NOMO-1 treated with dmso at 0.1 percent for 144 hours (cell line): ENCODE results near the gene ACTR1A.
"Not testable (repeated sequence)": the region's sequence is repeated elsewhere in the genome, so short reads cannot be mapped to it uniquely, and the experiment has no call there.

Source experiments
- DNase-seq: peaks from one replicate; lab custom pipeline; 2025; ENCODE audit not compliant: unreplicated experiment; lab: John Stamatoyannopoulos, UW

The ACTR1A gene

DNA sequence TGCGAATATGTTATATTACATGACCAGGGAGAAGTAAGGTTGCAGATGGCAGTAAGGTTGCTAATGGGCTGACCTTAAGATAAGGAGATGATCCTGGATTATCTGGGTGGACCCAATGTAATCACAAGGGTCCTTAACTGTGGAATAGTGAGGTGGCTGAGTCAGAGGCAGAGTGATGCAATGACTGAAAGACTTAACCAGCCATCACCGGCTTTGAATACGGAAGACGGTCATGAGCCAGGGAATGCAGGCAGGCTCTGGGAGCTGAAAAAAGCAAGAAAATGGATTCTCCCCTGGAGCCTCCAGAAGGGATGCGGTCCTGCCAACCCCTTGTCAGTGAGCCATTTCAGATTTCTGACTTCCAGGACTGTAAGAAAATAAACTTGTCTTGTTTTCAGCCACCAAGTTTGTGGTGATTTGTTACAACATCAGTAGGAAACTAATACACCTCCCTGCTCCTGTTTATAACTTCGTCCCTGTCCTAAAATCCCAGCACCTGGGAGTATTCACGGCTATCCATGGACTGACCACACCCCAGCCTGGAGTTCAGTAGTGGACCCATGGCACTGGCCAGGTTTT is 46.5 kb downstream of the ACTR1A start:
- no peak for DNase-seq

DNA sequence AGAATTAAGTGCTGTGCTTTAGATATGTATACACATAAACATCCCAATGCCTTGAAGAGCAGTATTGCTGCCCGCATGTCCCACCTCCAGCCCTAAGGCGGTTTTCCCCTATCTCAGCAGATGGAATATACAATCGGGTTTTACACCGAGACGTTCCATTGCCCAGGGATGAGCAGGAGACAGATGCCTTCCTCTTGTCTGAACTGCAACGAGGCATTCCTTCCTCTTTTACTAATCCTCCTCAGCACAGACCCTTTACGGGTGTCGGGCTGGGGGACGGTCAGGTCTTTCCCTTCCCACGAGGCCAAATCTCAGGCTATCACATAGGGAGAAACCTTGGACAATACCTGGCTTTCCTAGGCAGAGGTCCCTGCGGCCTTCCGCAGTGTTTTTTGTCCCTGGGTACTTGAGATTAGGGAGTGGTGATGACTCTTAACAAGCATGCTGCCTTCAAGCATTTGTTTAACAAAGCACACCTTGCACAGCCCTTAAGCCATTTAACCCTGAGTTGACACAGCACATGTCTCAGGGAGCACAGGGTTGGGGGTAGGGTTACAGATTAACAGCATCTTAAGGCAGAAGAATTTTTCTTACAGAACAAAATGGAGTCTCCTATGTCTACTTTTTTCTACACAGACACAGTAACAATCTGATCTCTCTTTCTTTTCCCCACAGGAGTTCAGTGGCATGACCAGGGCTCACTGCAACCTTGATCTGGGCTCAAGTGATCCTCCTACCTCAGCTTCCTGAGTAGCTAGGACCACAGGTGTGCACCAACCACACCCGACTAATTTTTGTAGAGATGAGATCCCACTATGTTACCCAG is 47.6 kb downstream of the ACTR1A start:
- not testable (repeated sequence) for DNase-seq

DNA sequence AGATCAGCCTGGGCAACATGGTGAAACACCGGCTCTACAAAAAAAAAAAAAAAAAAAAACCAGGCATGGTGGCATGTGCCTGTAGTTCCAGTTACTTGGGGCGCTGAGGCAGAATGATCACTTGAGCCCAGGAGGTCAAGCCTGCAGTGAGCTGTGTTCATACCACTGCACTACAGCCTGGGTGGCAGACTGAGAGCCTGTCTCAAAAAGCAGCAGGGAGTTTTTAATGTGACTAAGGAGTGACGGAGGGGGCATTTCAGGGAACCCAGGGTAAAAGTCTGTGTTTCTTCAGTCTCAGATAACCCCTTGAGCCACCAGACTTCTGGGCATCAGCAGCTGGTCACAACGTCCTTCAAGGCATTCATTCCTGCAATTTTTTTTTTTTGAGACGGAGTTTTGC is 49.0 kb downstream of the ACTR1A start:
- no peak for DNase-seq

DNA sequence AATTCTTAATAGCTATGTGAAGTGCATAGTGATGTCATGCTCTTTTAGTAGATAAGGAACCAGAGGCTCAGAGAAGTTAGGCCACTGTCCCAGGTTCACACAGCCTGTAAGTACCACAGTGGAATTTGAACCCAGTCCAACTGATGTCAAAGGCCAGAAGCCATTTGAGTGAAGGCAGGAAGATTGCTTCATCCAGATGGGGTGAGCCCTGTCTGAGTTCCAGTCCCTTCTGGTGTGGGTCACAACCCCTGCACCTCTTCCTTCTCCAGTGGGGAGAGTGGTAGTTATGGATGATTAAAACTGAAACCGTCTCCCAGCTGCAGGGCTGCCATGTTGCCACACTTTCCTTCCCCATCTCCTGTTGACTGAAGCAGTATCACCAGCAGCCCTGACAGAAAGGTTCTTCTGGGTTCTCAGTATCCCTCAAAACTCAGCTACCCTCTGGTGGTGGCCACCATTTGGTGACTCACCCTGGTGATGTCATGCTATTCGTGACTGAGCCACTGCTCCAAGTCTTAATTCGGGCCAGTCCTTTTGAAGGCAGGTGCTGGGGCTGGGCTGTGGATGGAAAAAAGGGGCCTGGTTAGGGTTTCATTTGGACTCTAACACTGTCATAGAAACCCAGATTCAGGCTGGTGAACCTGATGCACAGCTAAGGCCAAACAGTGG is 49.7 kb downstream of the ACTR1A start:
- peak; percentile 62 for DNase-seq

DNA sequence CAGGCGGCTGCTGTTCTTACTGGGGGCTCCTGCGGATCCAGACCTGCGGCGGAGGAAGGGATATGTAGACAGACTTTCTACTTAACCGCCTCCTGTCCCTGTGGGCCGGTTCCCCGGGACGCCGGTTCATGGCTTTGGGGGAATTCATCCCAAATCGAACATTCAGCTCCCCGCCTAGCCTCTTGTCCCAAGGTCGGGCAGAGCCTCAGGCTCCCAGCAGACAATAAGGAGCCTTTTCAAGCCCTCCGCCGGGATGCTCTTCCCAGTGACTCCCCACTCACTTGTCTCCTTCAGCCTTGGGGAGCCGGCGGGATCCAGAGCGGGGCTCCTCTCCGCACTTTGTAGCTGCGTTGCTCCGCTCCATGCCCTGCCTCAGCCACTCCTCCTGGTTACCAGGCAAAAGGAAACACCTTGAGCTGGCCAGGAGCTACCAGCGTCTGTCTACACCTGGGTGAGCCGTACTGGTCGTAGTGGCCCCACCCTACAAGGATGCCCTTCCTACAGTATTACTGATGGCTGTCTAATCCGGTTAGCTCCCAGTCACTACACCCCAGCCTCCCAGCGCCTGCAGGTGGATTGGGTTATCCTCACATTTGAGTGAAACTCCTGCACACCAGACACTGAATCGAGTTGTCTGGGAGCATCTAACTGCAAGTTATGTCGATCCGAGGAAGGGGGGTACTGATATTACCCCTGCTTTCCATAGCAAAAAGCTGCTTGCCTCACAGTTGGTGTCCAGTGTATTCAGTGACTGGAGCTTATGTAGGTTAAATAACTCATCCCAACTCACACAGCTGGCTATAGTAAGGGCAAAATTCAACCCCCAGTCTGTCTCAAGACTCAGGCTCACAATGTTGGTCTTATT is 51.2 kb downstream of the ACTR1A start, which contains the start of gene C10orf95:
C10orf95 (minus strand) TSS at position 439 of the 865 bp plus-strand sequence. CDS start 450 bp downstream, outside the sequence.
- no peak for DNase-seq

DNA sequence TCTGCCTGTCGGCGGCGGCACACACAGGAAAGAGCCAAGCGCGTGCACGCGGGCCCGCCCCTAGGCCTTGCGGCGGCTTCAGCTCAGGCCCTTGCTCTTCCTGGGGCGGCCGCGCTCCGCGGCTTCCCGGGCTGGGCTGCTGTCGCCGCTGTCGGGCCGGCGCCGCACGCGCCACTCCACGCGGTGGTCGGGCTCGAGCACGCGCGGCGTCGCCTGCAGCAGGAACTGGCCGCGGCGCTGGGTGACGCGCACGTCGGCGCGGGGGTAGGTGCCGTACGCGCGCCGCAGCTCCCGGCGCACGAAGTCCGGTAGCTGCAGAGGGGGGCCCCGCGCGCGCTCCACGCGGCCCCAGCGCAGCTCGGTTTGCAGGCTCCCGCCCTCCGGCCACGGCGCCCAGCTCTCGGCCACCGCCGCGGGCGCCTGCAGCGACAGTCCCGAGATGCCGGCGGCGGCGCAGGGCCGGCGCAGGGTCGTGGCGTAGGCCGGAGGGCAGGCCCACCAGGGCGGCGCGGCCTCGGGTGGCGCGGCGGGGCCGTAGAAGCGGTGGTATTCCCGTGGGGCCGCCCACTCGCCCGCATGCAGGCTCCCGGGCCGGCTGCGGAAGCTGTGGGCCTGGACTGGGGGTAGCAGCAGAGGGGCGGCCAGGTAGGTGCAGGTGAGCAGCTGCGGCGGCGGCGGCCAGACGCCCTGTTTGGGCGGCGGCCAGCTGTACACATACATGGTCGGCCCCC is 52.0 kb downstream of the ACTR1A start:
- peak; percentile 81 for DNase-seq

DNA sequence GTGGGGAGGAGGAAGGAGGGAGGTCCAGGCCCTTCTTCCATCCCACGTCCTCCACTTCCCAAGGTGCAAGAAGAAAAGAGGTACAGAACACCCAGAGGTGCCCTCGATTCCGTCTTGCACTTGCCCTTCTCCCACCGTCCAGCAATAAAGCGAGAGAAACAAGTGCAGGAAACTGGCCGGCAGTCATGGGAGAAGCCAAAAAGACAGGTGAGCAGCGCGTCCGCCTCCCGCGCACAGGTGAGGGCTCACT is 52.5 kb downstream of the ACTR1A start:
- DNase-seq: peak; percentile 36

DNA sequence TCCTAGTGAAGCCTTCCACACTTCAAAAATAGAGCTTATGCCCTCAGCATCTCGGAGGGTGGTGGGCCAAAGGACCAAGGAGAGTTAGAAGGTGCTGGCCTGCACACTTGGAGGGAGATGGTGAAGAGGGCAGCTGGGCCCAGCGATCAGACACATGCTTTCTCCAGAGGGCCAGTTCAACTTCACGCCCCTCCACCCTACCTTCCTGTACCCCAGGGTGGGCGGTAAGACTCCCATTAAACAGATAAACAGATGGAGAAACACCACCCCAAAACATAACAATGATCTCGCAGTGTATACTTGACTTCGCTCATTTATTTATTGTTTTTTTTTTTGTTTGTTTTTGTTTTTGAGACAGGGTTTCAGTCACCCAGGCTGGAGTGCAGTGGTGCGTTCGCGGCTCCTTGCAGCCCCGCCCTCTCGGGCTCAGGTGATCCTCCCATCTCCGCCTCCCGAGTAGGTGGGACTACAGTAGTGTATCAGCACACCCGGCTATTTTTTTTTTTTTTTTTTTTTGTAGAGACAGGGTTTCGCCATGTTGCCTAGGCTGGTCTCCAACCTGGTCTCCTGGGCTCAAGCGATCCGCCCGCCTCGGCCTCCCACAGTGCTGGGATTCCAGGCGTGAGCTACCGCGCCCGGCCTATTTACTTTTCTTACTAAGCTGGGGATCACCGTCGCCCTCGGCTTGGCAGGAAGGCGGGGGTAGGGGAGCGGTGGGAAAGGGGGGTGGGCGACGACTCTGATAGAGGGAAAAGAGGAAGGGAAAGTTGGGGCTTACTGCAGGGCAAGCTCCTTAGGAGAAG is 53.0 kb downstream of the ACTR1A start:
- DNase-seq: peak; percentile 59

DNA sequence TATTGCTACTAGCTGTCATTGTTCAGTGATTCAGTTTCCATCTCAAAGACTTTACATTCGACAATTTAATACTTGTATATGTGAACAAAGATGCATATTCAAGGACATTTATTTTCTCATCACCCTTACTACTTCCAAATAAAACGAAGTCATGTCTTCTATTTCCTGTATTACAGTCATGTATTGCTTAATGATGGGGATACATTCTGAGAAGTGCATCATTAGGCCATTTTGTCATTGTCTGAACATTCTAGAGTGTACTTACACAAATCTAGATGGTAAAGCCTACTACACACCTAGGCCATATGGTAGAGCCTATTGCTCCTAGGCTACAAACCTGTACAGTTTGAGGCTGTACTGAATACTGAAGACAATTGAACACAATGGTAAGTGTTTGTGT is 57.7 kb downstream of the ACTR1A start:
- DNase-seq: no peak

DNA sequence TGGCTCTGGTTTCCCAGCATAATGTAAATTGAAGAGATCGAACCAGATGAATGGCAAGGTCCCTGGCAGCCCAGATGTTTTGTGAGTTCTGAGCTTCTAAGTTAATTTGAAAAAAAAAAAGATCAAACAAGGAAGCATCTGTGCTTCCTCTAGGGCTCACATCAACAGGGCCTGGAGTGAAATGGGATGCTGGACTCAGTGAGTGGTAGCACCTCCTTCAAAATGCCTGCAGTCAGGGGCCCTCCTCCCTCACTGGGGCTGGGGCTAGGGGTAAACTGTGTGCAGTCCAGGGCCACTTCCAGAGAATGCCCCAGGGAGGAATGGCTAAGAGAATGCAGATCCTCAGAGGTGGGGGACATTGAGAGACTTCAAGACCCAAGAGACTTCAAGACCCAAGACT is 64.1 kb downstream of the ACTR1A start:
- no peak for DNase-seq

DNA sequence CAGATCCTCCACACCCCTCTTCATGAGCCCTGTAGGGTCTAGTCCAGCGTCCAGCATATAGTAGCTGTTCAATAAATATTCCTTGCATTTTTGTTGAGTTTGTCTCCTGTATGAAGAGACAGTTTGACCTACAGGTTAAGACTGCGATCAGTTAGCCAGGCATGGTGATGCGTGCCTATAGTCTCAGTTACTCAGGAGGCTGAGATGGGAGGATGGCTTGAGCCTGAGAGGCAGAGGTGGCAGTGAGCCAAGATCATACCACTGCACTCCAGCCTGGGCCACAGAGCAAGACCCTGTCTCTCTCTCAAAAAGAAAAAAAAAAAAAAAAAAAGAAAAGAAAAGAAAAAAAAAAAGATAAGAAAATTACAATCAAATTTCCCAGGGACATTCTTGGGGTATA is 65.0 kb downstream of the ACTR1A start:
- DNase-seq: no peak

DNA sequence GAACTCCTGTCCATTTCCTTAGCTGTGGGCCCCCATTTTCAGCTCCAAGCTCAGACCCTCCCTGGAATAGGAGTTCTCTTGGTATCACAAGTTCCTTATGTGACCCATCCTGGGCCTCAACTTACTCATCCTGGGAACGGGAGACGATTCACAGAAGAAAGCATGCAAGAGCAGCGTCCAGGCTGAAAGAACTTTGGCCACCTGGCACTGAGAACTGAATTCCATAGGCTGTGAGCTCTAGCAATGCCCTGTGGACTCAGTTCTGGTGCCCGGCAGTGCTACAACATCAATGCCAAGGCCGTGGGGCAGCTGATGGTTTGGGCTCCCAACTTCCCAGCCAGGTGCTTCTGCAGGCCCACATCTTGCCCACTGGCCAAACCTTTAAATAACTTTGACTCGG is 66.2 kb downstream of the ACTR1A start:
- no peak for DNase-seq

DNA sequence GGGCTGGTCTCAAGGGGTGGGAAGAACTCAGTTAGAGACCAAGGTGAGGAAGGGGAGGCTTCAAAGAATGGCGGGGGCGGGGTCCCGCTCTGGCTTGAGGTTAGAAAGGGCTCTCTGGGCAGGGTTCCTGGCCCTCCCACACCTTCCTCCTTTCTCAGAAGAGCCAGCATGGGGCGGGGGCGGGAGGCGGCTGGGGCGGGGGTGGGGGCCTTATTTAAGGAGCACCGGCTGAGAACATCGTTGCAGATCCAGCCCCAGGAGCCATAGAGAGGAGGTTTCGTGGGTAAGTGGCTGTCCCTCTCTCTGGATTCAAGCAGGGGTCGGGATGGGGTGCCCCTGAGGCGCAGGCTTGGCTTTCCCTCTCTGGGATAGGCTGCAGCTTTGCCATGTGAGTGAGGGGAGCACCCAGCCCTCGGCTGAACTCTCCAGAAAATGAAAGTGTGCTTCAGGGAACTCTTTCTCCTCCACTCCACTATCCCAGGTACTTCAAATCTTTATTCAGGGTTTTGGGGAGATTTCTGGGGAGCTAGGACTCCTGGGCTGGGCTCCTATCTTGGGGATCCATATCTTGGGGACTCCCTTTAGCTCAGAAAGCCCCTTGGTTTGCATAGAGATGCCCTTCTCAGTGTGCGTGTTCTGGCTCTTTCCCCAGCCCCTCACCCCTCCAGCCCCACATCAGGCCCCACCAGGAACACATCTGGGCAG is 66.8 kb downstream of the ACTR1A start:
- DNase-seq: no peak

DNA sequence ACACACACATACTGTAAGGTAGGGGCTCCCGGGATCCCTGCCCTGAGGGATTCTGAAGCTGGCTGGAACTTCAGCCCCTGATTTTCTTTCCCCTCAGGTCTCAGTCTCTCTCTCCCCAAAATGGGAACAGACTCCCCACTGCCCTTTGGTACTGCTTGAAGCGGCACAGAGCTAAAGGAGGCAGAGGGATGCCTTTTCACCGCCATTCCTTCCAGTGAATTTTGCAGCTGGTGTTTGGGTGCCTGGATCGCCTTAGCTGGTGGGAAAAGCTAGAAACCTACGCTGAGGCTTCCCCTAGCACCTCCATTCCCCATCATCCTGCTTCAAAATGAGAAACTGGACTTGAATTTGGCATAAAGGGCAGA is 67.4 kb downstream of the ACTR1A start:
- DNase-seq: no peak

DNA sequence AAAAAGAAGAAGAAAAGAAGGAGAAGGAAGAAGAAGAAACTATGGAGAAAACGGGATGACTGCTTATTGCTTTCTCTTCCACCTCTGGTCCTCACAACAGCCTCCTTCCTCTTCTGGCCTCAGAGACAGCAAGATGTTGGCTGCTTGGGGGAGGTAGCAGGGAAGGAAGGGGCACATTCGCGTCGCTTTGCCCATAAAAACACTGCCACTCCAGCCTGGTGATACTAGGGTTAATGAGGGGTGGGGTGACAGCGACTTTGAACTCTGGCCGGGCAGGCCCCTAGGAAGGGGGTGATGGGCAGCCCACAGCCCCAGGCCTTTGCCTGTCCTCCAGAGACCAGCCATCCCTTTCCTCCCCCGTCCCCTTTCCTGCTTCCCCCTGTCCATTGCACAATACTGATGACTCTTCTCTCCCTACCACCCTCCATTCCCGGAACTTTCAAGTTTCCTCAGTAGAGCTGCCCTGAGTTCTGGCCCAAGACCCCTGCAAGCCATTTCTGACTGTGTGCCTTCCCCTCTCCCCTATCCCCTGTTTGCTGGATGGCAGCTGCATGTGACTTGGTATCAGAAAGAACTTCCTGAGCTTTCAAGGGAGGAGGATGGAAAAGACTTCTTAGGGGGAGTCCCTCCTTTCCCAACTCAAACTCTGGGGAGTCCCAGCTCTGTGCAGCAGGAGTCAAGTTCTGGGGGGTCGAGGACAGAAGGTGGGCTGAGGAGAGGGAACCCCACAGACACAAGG is 67.9 kb downstream of the ACTR1A start:
- no peak for DNase-seq

DNA sequence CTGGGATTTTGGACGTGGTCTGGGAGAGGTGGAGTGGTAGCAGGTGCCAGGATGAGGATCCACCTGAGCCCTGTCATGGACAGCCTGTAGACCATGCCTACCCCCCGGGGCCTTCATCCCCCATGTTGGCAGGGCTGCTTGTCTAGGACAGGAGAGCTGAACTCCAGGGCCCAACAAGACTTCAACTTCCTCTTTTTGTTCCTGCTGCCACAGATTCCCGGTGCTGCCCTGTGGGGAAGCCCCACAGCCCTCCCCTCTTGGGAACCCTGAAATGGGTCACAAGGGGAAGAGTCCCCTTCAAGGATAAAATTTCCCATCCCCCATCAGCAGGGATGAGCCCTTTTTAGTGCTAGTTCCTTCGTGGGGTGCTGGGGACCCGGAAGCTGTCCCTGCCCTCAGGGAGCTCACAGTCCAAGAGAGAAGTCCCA is 68.9 kb downstream of the ACTR1A start:
- DNase-seq: no peak

DNA sequence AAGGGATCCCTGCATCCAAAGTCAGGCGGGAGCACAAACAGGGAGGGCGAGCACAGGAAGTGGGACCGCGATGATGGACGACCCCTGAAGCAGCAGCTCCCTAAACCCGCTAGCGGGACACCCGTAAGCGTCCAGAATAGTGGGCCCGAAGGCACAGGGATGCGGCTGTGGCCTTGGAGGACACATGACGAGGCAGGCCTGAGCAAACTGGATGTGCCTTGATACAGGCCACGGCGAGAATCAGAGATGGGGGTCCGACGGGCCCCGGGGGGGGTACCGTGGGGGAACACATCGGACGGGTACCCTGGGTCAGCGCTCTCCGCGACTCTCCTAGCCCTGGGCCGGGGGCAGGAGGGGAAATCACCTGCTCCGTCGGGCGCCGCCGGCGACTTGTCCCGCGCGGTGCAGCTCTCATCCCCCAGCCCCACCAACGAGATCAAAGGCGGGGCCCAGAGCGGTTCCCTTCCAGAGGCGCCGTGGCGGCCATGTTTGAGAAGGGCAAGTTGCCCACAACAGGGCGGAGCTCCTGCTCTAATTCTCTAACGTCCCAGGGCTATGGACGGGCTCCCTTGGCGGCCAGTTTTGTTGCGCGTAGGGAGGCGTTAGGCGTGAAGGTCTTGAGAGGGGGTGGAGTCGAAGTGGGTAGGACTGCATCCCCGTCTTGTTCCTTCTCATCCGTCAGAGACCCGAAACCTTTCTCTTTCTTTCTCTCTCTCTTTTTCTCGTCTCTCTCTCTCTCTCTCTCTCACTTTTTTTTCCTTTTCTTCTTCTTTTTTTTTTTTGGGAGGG is 70.2 kb downstream of the ACTR1A start, which contains the start of gene CUEDC2:
CUEDC2 (minus strand) TSS at position 413 of the 789 bp plus-strand sequence. CDS start 7,386 bp downstream, outside the sequence.
- peak; percentile 96 for DNase-seq
